ENCODE data around the gene HSPA4. TPM values are rescaled to one million over a fixed set of nuclear protein-coding genes. Genes with fewer than 3 reads are reported as not detected.

The HSPA4 gene
- total RNA-seq, 1 donor from 2014 or later, result 140 TPM

DNA sequence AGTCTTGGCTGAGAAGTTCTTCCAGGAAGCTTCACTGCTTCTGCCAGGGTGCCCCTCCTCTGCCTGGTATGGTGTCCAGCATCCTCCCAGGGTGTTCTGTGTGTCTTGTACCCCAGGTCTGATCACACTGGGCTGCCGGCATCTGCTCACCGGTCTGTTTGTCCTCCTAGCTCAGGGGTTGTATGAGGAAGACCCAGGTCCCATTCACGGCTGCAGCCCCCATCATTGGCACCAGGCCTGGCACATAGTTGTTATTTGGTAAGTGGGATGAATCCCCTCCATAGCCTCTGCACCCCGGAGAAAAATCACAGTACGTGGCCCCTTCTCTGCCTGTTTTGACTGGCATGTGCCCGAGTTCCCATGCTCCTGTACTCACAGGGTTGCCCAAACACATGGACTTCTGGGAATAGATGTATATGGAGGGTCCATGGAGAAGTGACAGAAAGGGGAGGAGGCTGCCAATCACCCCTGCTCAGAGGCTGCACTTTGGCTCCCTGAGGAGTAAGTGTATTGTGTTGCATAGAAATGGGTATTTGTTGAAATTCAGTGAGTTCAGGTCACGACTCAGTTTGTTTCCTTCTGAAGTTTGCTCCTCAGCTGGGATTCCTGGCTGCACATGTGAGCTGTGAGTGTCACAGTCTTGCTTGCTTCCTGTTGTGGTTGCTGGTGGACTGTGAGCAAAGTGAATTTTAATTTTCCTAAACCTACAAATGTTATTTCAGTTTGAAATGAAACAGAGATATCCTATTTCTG, 96.2 kb downstream of the HSPA4 start:
- no peak for FAIRE-seq

GRCh38 chr5:133149345-133149744, 97.5 kb downstream of the HSPA4 start:
- DNase-seq (ENCODE audit: low spot score in 2 of 2) (no peak), FAIRE-seq (no peak)

More for the DNA sequence above, 96.2 kb downstream of the HSPA4 start:
- no peak for DNase-seq (ENCODE audit: low spot score in 2 of 2)

- DNase-seq (ENCODE audit: low spot score in 2 of 2) (no peak), FAIRE-seq (no peak)
These were observed 99.2 kb downstream of the HSPA4 start for GRCh38 chr5:133150909-133151544.

DNA sequence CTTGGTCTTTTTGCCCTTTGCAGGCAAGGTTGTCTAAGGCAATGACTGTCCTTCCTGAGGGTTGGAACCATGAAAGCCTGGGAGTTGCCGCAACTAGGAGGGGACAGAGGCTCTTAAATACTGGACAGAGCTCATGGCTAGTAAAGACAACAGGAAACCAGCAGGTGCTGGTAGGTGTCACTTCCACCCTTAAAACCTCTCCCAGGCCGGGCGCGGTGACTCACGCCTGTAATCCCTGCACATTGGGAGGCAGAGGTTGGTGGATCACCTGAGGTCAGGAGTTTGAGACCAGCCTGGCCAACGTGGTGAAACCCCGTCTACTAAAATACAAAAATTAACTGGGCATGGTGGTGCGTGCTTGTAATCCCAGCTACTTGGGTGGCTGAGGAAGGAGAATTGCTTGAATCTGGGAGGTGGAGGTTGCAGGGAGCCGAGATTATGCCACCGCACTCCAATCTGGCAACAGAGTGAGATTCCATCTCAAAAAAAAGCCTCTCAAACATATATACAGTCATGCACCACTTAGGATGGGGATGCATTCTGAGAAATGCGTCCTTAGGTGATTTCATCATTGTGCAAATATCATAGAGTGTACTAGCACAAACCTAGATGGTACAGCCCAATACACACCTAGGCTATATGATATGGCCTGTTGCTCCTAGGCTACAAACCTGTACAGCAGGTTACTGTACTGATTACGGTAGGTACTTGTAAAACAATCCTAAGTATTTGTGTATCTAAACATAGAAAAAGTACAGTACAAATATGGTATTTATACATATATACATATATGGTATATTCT, 102.7 kb downstream of the HSPA4 start:
- no peak for FAIRE-seq
- no peak for DNase-seq (ENCODE audit: low spot score in 2 of 2)

- FAIRE-seq, result no peak
- DNase-seq (ENCODE audit: low spot score in 2 of 2), result no peak
These were observed 103.6 kb downstream of the HSPA4 start for GRCh38 chr5:133155326-133155969.

Small RNA genes lying within 50 kb of the gene (small RNA-seq; reads per million reads assigned to genes)
- gene AC113410.1 (not detected), gene AC113410.3 (not detected)

Other genes with a start within 250 kb of the HSPA4 start
- gene SOWAHA, start 238.7 kb upstream of the HSPA4 start, total RNA-seq, result 4.5 TPM
- gene SHROOM1, start 221.4 kb upstream of the HSPA4 start, total RNA-seq, result 0.82 TPM
- gene GDF9, start 185.5 kb upstream of the HSPA4 start, total RNA-seq, result 1.2 TPM
- 75.8 TPM for gene UQCRQ, start 185.4 kb upstream of the HSPA4 start, total RNA-seq
- gene LEAP2, start 178.3 kb upstream of the HSPA4 start, total RNA-seq, result 1.2 TPM
- 62.4 TPM for gene AFF4, start 88.4 kb upstream of the HSPA4 start, total RNA-seq
- gene ZCCHC10, start 25.5 kb upstream of the HSPA4 start, total RNA-seq, result 27.3 TPM

Data from frontal cortex (tissue), 4 donors.